ENCODE data around the gene ARMC8.

ARMC8 gene

GRCh38 chr3:138308783-138309182 lies 121.7 kb downstream of the ARMC8 start:
- DNase-seq (ENCODE audit: low read depth in 2 of 2) = no peak

- DNase-seq (ENCODE audit: low read depth in 2 of 2) = no peak
Observed at GRCh38 chr3:138310494-138310893, 123.4 kb downstream of the ARMC8 start.

GRCh38 chr3:138314751-138315150 lies 127.7 kb downstream of the ARMC8 start:
- no peak for DNase-seq (ENCODE audit: low read depth in 2 of 2)

GRCh38 chr3:138317687-138318086 lies 130.6 kb downstream of the ARMC8 start:
- no peak for DNase-seq (ENCODE audit: low read depth in 2 of 2)

- DNase-seq (ENCODE audit: low read depth in 2 of 2) = no peak
Observed at GRCh38 chr3:138323971-138324370, 136.9 kb downstream of the ARMC8 start.

GRCh38 chr3:138325990-138326389 lies 138.9 kb downstream of the ARMC8 start:
- no peak for DNase-seq (ENCODE audit: low read depth in 2 of 2)

- DNase-seq (ENCODE audit: low read depth in 2 of 2) = no peak
Observed at GRCh38 chr3:138326866-138327595, 139.9 kb downstream of the ARMC8 start.

GRCh38 chr3:138327831-138328230 lies 140.7 kb downstream of the ARMC8 start:
- DNase-seq (ENCODE audit: low read depth in 2 of 2) = no peak

GRCh38 chr3:138328341-138328740 lies 141.2 kb downstream of the ARMC8 start:
- DNase-seq (ENCODE audit: low read depth in 2 of 2) = no peak

- DNase-seq (ENCODE audit: low read depth in 2 of 2) = peak; percentile 67 to 80
Observed at GRCh38 chr3:138329127-138329983, 142.3 kb downstream of the ARMC8 start, which contains the start of gene NME9. TSS of gene NME9 (minus strand) at chr3:138329851. CDS start at chr3:138329335, 516 bp downstream.

GRCh38 chr3:138329984-138330293 lies 142.8 kb downstream of the ARMC8 start:
- no peak for DNase-seq (ENCODE audit: low read depth in 2 of 2)

GRCh38 chr3:138331143-138331894 lies 144.2 kb downstream of the ARMC8 start:
- no peak for DNase-seq (ENCODE audit: low read depth in 2 of 2)

GRCh38 chr3:138332472-138333073 lies 145.5 kb downstream of the ARMC8 start:
- DNase-seq (ENCODE audit: low read depth in 2 of 2) = no peak

- DNase-seq (ENCODE audit: low read depth in 2 of 2) = no peak
Observed at GRCh38 chr3:138334608-138335007, 147.5 kb downstream of the ARMC8 start.

- DNase-seq (ENCODE audit: low read depth in 2 of 2) = no peak
Observed at GRCh38 chr3:138336454-138336999, 149.4 kb downstream of the ARMC8 start.

GRCh38 chr3:138338244-138338643 lies 151.1 kb downstream of the ARMC8 start:
- no peak for DNase-seq (ENCODE audit: low read depth in 2 of 2)

- DNase-seq (ENCODE audit: low read depth in 2 of 2) = no peak
Observed at GRCh38 chr3:138338811-138339210, 151.7 kb downstream of the ARMC8 start.

GRCh38 chr3:138340511-138340910 lies 153.4 kb downstream of the ARMC8 start:
- no peak for DNase-seq (ENCODE audit: low read depth in 2 of 2)

GRCh38 chr3:138344754-138345153 lies 157.7 kb downstream of the ARMC8 start:
- no peak for DNase-seq (ENCODE audit: low read depth in 2 of 2)

Data from stimulated activated CD4-positive, alpha-beta T cell treated with anti-CD3 and anti-CD28 coated beads, Interleukin-1b, Interleukin-23, amount 100 ng/mL, for 1 hour (primary cell).